GM19395 (cell line): Measurements from ENCODE around the gene TMEM131L.
"Not testable (repeated sequence)": the region's sequence is repeated elsewhere in the genome, so short reads cannot be mapped to it uniquely, and the experiment has no call there.

ENCODE experiments used
- ATAC-seq: cut with Tn5 transposase; IDR thresholded peaks from one replicate; pipeline ENCODE4 v1.9.1; 2021; ENCODE audit warnings: mild to moderate bottlenecking, moderate library complexity; ENCODE audit not compliant: unreplicated experiment

Gene TMEM131L

GRCh38 chr4:153447175-153447905, 18.8 kb upstream of the TMEM131L start:
- no peak for ATAC-seq

- ATAC-seq = no peak
These were observed 18.0 kb upstream of the TMEM131L start for GRCh38 chr4:153448003-153448731.

- ATAC-seq = no peak
These were observed 16.8 kb upstream of the TMEM131L start for GRCh38 chr4:153449338-153449737.

GRCh38 chr4:153450544-153450917, 15.6 kb upstream of the TMEM131L start:
- ATAC-seq = peak; percentile 36

GRCh38 chr4:153451145-153451544, 15.0 kb upstream of the TMEM131L start:
- not testable (repeated sequence) for ATAC-seq

- ATAC-seq = no peak
These were observed 14.1 kb upstream of the TMEM131L start for GRCh38 chr4:153451911-153452657.

- ATAC-seq = no peak
These were observed 13.3 kb upstream of the TMEM131L start for GRCh38 chr4:153452658-153453378.

- no peak for ATAC-seq
These were observed 12.8 kb upstream of the TMEM131L start for GRCh38 chr4:153453402-153453801.

- ATAC-seq = no peak
These were observed 7.2 kb upstream of the TMEM131L start for GRCh38 chr4:153458969-153459368.

- not testable (repeated sequence) for ATAC-seq
These were observed 4.6 kb upstream of the TMEM131L start for GRCh38 chr4:153461549-153461948.

GRCh38 chr4:153464068-153464467, 2.1 kb upstream of the TMEM131L start:
- no peak for ATAC-seq

- ATAC-seq = no peak
These were observed 1.0 kb upstream of the TMEM131L start for GRCh38 chr4:153465140-153465539.

GRCh38 chr4:153465615-153466080, 512 bp upstream of the TMEM131L start:
- peak; percentile 25 for ATAC-seq

GRCh38 chr4:153466949-153467896, 1.1 kb downstream of the TMEM131L start:
- peak; percentile 56 for ATAC-seq

GRCh38 chr4:153467897-153468262, 1.7 kb downstream of the TMEM131L start:
- ATAC-seq = no peak

- peak; percentile 15 for ATAC-seq
These were observed 2.4 kb downstream of the TMEM131L start for GRCh38 chr4:153468587-153468986.

GRCh38 chr4:153469031-153469430, 2.9 kb downstream of the TMEM131L start:
- ATAC-seq = no peak

- ATAC-seq = not testable (repeated sequence)
These were observed 5.0 kb downstream of the TMEM131L start for GRCh38 chr4:153471071-153471697.

GRCh38 chr4:153471698-153472093, 5.5 kb downstream of the TMEM131L start:
- peak; percentile 36 for ATAC-seq
